K562 (cell line): ENCODE measurements around the gene STEAP1B. TPM values are rescaled to one million over a fixed set of nuclear protein-coding genes. Genes with fewer than 3 reads are reported as not detected.

Experiments used
- ATAC-seq: fragments of 200-7000 bp; cut with Tn5 transposase; 3 replicates; pipeline ENCODE4 v1.9.1; 2020; ENCODE audit warnings: moderate library complexity
- BruUV-seq: library from RNA; stranded (reverse); fragments of 400-500 nt; replicated peaks from 2 replicates; lab custom pipeline; 2021; lab: Mats Ljungman, UMichigan
- CTCF ChIA-PET: fragments of 300-600 bp; formaldehyde crosslinking; extraction: SDS; loops from one replicate; lab custom pipeline; 2021; ENCODE audit warnings: low intra/inter-chr PET ratio; lab: Yijun Ruan, JAX
- POLR2A ChIA-PET: fragments of 300-600, 350-650 bp; sonication (Branson Sonifier 250); formaldehyde crosslinking; extraction: SDS; loops from one replicate; lab custom pipeline; 2021; ENCODE audit warnings: antibody characterized with exemption, inconsistent platforms; lab: Yijun Ruan, JAX
- DNase-seq, 4 experiments: peaks; one replicate each; pipeline versions ENCODE4 v3.0.0 to v3.0.0-alpha.2; 2011 to 2018; ENCODE audit warnings: low spot score in 3 of 4, mixed read lengths in 3 of 4; ENCODE audit errors: extremely low read depth in 1 of 4
- FAIRE-seq: peaks from 2 replicates; lab custom pipeline; 2011; peaks lifted over from hg19 to GRCh38; lab: Jason Lieb, UNC
- H2AFZ ChIP-seq: 2 replicates; pipeline ENCODE4 v1.6.0; 2011; ENCODE audit warnings: low read depth, low read length, control low read depth, inconsistent platforms
- H3K27ac ChIP-seq: fragments of 200-600 bp; 3 replicates; pipeline ENCODE4 v1.8.0; 2011; ENCODE audit warnings: low read depth, mild to moderate bottlenecking, control low read depth, inconsistent platforms, low read length, moderate library complexity, mixed read lengths; ENCODE audit errors: extremely low read depth
- H3K27me3 ChIP-seq, 2 experiments: fragments of 300-600 bp in 1 of 2; 2 replicates in 1 of 2; 3 replicates in 1 of 2; pipeline versions ENCODE4 v1.6.0 to v1.8.0; 2011; ENCODE audit warnings: inconsistent platforms in 2 of 2, low read length in 2 of 2, mild to moderate bottlenecking in 1 of 2, mixed read lengths in 1 of 2, moderate library complexity in 1 of 2; ENCODE audit not compliant: control insufficient read depth in 2 of 2, insufficient read depth in 2 of 2
- H3K36me3 ChIP-seq: fragments of 300-600 bp; 3 replicates; pipeline ENCODE4 v1.8.0; 2011; ENCODE audit warnings: mild to moderate bottlenecking, low read length, inconsistent platforms; ENCODE audit not compliant: control insufficient read depth, insufficient read depth
- H3K4me1 ChIP-seq, 2 experiments: fragments of 200-600 bp in 1 of 2; replicated peaks in 1 of 2; 2 replicates in 1 of 2; 3 replicates in 1 of 2; pipeline versions ENCODE4 v1.5.1 to v1.8.0; 2011; ENCODE audit warnings: inconsistent platforms in 2 of 2, low read length in 2 of 2, mild to moderate bottlenecking in 1 of 2, mixed read lengths in 1 of 2, moderate library complexity in 1 of 2; ENCODE audit not compliant: control insufficient read depth in 2 of 2, insufficient read depth in 2 of 2
- H3K4me2 ChIP-seq: 2 replicates; pipeline ENCODE4 v1.6.1; 2011; ENCODE audit warnings: low read length, control low read depth, inconsistent platforms, mixed read lengths; ENCODE audit not compliant: insufficient read depth
- H3K4me3 ChIP-seq: fragments of 200-600 bp; sonication (generic), shearing (Covaris generic); 2 replicates; pipeline ENCODE4 v1.5.1; 2016; ENCODE audit warnings: control low read depth, inconsistent platforms
- H3K79me2 ChIP-seq: fragments of 200-600 bp; 3 replicates; pipeline ENCODE4 v1.8.0; 2011; ENCODE audit warnings: low read length, inconsistent platforms; ENCODE audit not compliant: control insufficient read depth, insufficient read depth
- H3K9ac ChIP-seq, 2 experiments: 2 replicates each; pipeline versions ENCODE4 v1.6.0 to v1.6.1; 2011; ENCODE audit warnings: low read depth in 2 of 2, low read length in 2 of 2, control low read depth in 1 of 2, inconsistent platforms in 1 of 2, mild to moderate bottlenecking in 1 of 2, mixed read lengths in 1 of 2; ENCODE audit not compliant: insufficient read depth in 1 of 2
- H3K9me1 ChIP-seq: one replicate; pipeline ENCODE4 v1.6.0; 2011; ENCODE audit warnings: inconsistent platforms, mild to moderate bottlenecking, low read length, moderate library complexity; ENCODE audit not compliant: control insufficient read depth, insufficient read depth
- H3K9me3 ChIP-seq: replicated peaks from 2 replicates; pipeline ENCODE4 v1.5.1; 2011; ENCODE audit warnings: low read depth, low read length, inconsistent platforms; ENCODE audit not compliant: control insufficient read depth, insufficient read depth
- H4K20me1 ChIP-seq: replicated peaks from 2 replicates; pipeline ENCODE4 v1.6.1; 2011; ENCODE audit warnings: low read length, inconsistent platforms, mixed read lengths; ENCODE audit not compliant: control insufficient read depth, insufficient read depth
- CTCF ChIP-seq, 3 experiments: IDR thresholded peaks in 2 of 3; conservative IDR thresholded peaks in 1 of 3; 2 replicates each; pipeline ENCODE4 v1.5.1; 2011 to 2012; ENCODE audit warnings: low read length in 3 of 3, mild to moderate bottlenecking in 3 of 3, control low read depth in 2 of 3, improper control_type of control experiment in 1 of 3, inconsistent platforms in 1 of 3, low read depth in 1 of 3, mixed read lengths in 1 of 3, moderate library complexity in 1 of 3; ENCODE audit not compliant: insufficient read depth in 2 of 3
- GTF3C2 ChIP-seq: IDR thresholded peaks from 3 replicates; pipeline ENCODE4 v1.6.1; 2011; ENCODE audit warnings: borderline replicate concordance, mild to moderate bottlenecking, moderate library complexity; ENCODE audit not compliant: insufficient read length; ENCODE audit errors: extremely low read depth
- NFIC ChIP-seq: fragments of 450-650 bp; IDR thresholded peaks from 2 replicates; pipeline ENCODE4 v1.6.1; 2017; ENCODE audit warnings: mild to moderate bottlenecking, inconsistent platforms
- NR2C1 ChIP-seq, 2 experiments: fragments of 450-650 bp; IDR thresholded peaks; 2 replicates each; pipeline ENCODE4 v1.6.1; 2017; ENCODE audit warnings: mild to moderate bottlenecking in 2 of 2, antibody characterized with exemption in 1 of 2, inconsistent platforms in 1 of 2, missing compliant biosample characterization in 1 of 2, missing genetic modification characterization in 1 of 2
- RAD21 ChIP-seq, 2 experiments: fragments of 250-450 bp in 1 of 2; fragments of 450-650 bp in 1 of 2; sonication (Bioruptor Pico) in 1 of 2; formaldehyde crosslinking in 1 of 2; IDR thresholded peaks in 1 of 2; conservative IDR thresholded peaks in 1 of 2; 2 replicates each; pipeline versions ENCODE4 v1.4.0 to v1.8.0; 2020 to 2022; ENCODE audit warnings: mild to moderate bottlenecking in 2 of 2, moderate library complexity in 1 of 2
- RNF219 ChIP-seq: fragments of 250-450 bp; sonication (Bioruptor Pico); IDR thresholded peaks from 2 replicates; pipeline ENCODE4 v1.5.0; 2022; ENCODE audit warnings: mild to moderate bottlenecking
- SUPT5H ChIP-seq: fragments of 450-650 bp; IDR thresholded peaks from 2 replicates; pipeline ENCODE4 v1.6.1; 2016
- ZNF511 ChIP-seq: sonication (generic); formaldehyde crosslinking; IDR thresholded peaks from 2 replicates; pipeline ENCODE4 v1.8.0; 2022; ENCODE audit warnings: mild to moderate bottlenecking, missing genetic modification reagents
- ZNF717 ChIP-seq: fragments of 250-450 bp; sonication (Bioruptor Pico); IDR thresholded peaks from 2 replicates; pipeline ENCODE4 v1.5.0; 2021
- WGBS: fragments of 100-300 bp; shearing (Covaris generic); methylation state at CpG from one replicate; pipeline ENCODE4 v1.1.6; 2016; ENCODE audit warnings: low coverage, mixed read lengths; ENCODE audit not compliant: insufficient coverage; ENCODE audit errors: missing lambda C conversion rate; 5-methylcytosine and 5-hydroxymethylcytosine counted together
- in situ Hi-C: fragments of 300-500 bp; cut with MboI; formaldehyde crosslinking; loops from 4 replicates; pipeline ENCODE4 v1.15.0; 2018; ENCODE audit warnings: inconsistent platforms, mixed read lengths
- intact Hi-C: fragments of 100-400 bp; cut with micrococcal nuclease; formaldehyde crosslinking; loops from 2 replicates; pipeline ENCODE4 v1.14.2; 2022
- polyA plus RNA-seq, 8 experiments: library from polyadenylated mRNA; depleted of rRNA in 4 of 8; stranded (reverse) in 5 of 8; unstranded in 3 of 8; fragments of >200 nt; fragmentation: Nextera tagmentation in 2 of 8; fragmentation: Illumina TruSeq in 1 of 8; extraction: Ambion mirVana in 2 of 8; extraction: Trizol in 1 of 8; gene quantifications; 2 replicates each; pipeline versions ENCODE4 v1.2.1 to v1.2.3, GENCODE V29; 2011 to 2014; ENCODE audit warnings: inconsistent platforms in 1 of 8, missing spikeins in 1 of 8
- total RNA-seq, 7 experiments: library from RNA; depleted of rRNA in 6 of 7; stranded (reverse); fragments of >200 nt in 6 of 7; fragmentation: Illumina TruSeq in 2 of 7; extraction: Trizol in 2 of 7; gene quantifications; 2 replicates each; pipeline versions ENCODE4 v1.2.1 to v1.2.3, GENCODE V29; 2011 to 2021; ENCODE audit warnings: low replicate concordance in 1 of 7

The STEAP1B gene
- total and polyA plus RNA-seq, 9 of the 15 experiments (the other 6 are each of a cell fraction or from before 2014, with no cell fraction given) = 20.0 to 38.5 (median 30.6) TPM

GRCh38 chr7:22460363-22460988 lies 39.5 kb downstream of the STEAP1B start:
- H3K4me3 ChIP-seq = no peak overlapping the region
- no peaks in the 10 kb centered on the region for H4K20me1 ChIP-seq
- no peak overlapping the region for H3K4me2 ChIP-seq
- 66% methylated on average over 5 of the region's 5 CpGs for WGBS
- H3K79me2 ChIP-seq = no peaks in the 10 kb centered on the region
- no peaks in the 10 kb centered on the region for H3K9me1 ChIP-seq
- no peaks in the 10 kb centered on the region; the same call in 2 of the 3 replicates for H3K36me3 ChIP-seq
- ATAC-seq = peak; percentile 48
- intact Hi-C loops = no loop called here
- no peaks in the 10 kb centered on the region for H3K9me3 ChIP-seq
- TF ChIP-seq NR2C1 (IDR thresholded peaks at IDR 0.05) (no peak), NR2C1 (tag; IDR thresholded peaks at IDR 0.05) (no peak), RNF219 (CRISPR knock-in tag) (no peak), NFIC (no peak), RAD21 (CRISPR knock-in tag; conservative IDR thresholded peaks at IDR 0.05 in 1 of 2, IDR thresholded peaks at IDR 0.05 in 1 of 2) (peak in 1 of 2 experiments; percentile 32; a peak in 1 of 4 replicates), ZNF511 (CRISPR knock-in tag) (no peak), ZNF717 (CRISPR knock-in tag) (no peak), GTF3C2 (no peak), CTCF (IDR thresholded peaks at IDR 0.05 in 2 of 3, conservative IDR thresholded peaks at IDR 0.05 in 1 of 3; ENCODE audit: insufficient read depth in 2 of 3, low read depth in 1 of 3, low read length in 3 of 3) (peak in 2 of 3 experiments; percentile 18 to 38; a peak in 2 of 6 replicates), SUPT5H (no peak)
- H3K27me3 ChIP-seq = no peaks in the 10 kb centered on the region
- H3K4me1 ChIP-seq = no peaks in the 10 kb centered on the region
- ChIA-PET CTCF (interaction anchor here (1.0 kb wide), 1 partner anchor 350 kb away, joined by 3 read pairs; no protein-coding TSS in a partner anchor), POLR2A (interaction anchor here (0.6 to 1.0 kb wide), 2 partner anchors 14 to 57 kb away, joined by 3 read pairs; no protein-coding TSS in a partner anchor)
- H3K9ac ChIP-seq = no peak overlapping the region
- no TSS peak for BruUV-seq
- H3K27ac ChIP-seq = no peak overlapping the region
- no peak overlapping the region for H2AFZ ChIP-seq
- FAIRE-seq = no peak
- DNase-seq = no peak
- in situ Hi-C loops = no loop called here
